GM12891 (cell line): ENCODE measurements around the gene SENP8.

Source experiments
- DNase-seq: peaks from one replicate; pipeline ENCODE4 v3.0.0; 2011; ENCODE audit warnings: low spot score; ENCODE audit not compliant: insufficient read length
- FAIRE-seq: peaks from 2 replicates; lab custom pipeline; 2011; peaks lifted over from hg19 to GRCh38; lab: Jason Lieb, UNC
- PAX5 ChIP-seq: IDR thresholded peaks from 2 replicates; pipeline ENCODE4 v1.6.1; 2011; ENCODE audit warnings: low read length, moderate library complexity, mild to moderate bottlenecking; ENCODE audit not compliant: insufficient read depth, severe bottlenecking
- POLR2A ChIP-seq: IDR thresholded peaks from 2 replicates; pipeline ENCODE4 v1.6.1; 2011; ENCODE audit warnings: low read depth, low read length, control low read depth
- POLR2AphosphoS5 ChIP-seq: IDR thresholded peaks from 2 replicates; pipeline ENCODE4 v1.6.1; 2011; ENCODE audit warnings: low read depth, low read length, control low read depth
- POU2F2 ChIP-seq: IDR thresholded peaks from 2 replicates; pipeline ENCODE4 v1.6.1; 2011; ENCODE audit warnings: low read depth, mild to moderate bottlenecking, control low read depth, low read length, moderate library complexity
- SPI1 ChIP-seq: IDR thresholded peaks from 2 replicates; pipeline ENCODE4 v1.6.1; 2011; ENCODE audit warnings: low read depth, low read length, control low read depth
- TAF1 ChIP-seq: IDR thresholded peaks from 2 replicates; pipeline ENCODE4 v1.6.1; 2011; ENCODE audit warnings: low read depth, low read length, control low read depth

Gene SENP8

GRCh38 chr15:72182673-72183072 is 64.5 kb downstream of the SENP8 start:
- TF ChIP-seq POLR2A = no peak
- no peak for TF ChIP-seq TAF1
- TF ChIP-seq POU2F2 = no peak
- no peak for TF ChIP-seq PAX5
- TF ChIP-seq POLR2AphosphoS5 = no peak
- TF ChIP-seq SPI1 = no peak
- DNase-seq = no peak
- peak; percentile 9 for FAIRE-seq

DNA sequence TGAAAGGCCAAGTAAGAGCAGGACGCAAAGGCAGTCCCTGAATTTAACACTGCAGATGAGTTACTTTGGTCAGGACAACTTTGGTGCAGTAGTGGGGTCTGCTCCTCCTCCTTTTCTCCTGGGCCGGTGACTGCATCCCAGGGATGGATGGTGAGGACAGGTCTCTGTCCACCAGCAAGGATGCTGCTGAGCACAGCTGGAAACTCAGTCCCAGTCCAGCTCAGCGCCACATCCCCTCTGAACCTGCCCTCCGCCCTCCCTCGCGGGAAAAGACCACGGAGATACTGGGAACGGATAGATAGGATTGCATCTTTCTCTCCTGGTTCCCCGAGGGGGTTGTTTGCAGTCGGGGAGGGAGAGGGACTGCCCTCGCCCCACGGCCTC is 65.6 kb downstream of the SENP8 start:
- DNase-seq (no peak), FAIRE-seq (no peak)
- TF ChIP-seq POLR2A = no peak
- TF ChIP-seq POU2F2 = no peak
- no peak for TF ChIP-seq TAF1
- no peak for TF ChIP-seq SPI1
- no peak for TF ChIP-seq POLR2AphosphoS5
- no peak for TF ChIP-seq PAX5

GRCh38 chr15:72184165-72184811 is 66.1 kb downstream of the SENP8 start:
- DNase-seq (no peak), FAIRE-seq (no peak)
- TF ChIP-seq PAX5 (no peak), SPI1 (no peak), POLR2A (no peak), POU2F2 (no peak), TAF1 (no peak), POLR2AphosphoS5 (no peak)

- TF ChIP-seq TAF1 (no peak), POU2F2 (no peak), POLR2A (no peak), PAX5 (no peak), SPI1 (no peak), POLR2AphosphoS5 (no peak)
- FAIRE-seq = no peak
- DNase-seq = no peak
Measured at GRCh38 chr15:72189250-72189902, 71.2 kb downstream of the SENP8 start.

DNA sequence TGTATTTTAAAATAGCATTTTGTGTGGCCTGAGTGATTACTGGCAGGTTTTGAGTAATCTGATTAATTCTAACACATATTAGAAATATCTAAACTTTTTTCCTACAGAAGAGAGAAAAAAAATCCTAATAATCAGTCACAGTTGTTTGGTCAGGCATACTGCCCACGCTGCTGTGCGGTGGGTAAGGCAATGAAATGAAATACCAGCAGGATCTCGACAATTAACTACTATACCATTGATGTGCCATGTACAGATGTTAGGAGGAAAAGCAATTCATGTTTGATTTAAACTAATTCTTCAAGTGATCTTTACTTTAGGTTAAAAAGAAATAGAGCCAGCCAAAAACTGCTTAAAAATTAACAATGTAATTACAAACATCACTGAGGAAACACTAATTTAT is 74.2 kb downstream of the SENP8 start:
- no peak for TF ChIP-seq SPI1
- no peak for TF ChIP-seq TAF1
- FAIRE-seq = no peak

More for the DNA sequence above, 74.2 kb downstream of the SENP8 start:
- DNase-seq = no peak
